HG02870 (cell line): ENCODE data around the gene WNT8A.

Experiments
- ATAC-seq: cut with Tn5 transposase; IDR thresholded peaks from one replicate; pipeline ENCODE4 v1.9.1; 2021; ENCODE audit warnings: mild to moderate bottlenecking, moderate library complexity; ENCODE audit not compliant: unreplicated experiment

Gene WNT8A

GRCh38 chr5:138082033-138082432, 1.8 kb upstream of the WNT8A start:
- no peak for ATAC-seq

- no peak for ATAC-seq
Measured at GRCh38 chr5:138091685-138092084, 7.9 kb downstream of the WNT8A start.

- no peak for ATAC-seq
Measured at GRCh38 chr5:138092301-138092700, 8.5 kb downstream of the WNT8A start.

GRCh38 chr5:138093036-138093435, 9.2 kb downstream of the WNT8A start:
- no peak for ATAC-seq

GRCh38 chr5:138095100-138095907, 11.5 kb downstream of the WNT8A start:
- ATAC-seq: no peak

- ATAC-seq: no peak
Measured at GRCh38 chr5:138096363-138096762, 12.5 kb downstream of the WNT8A start.

- ATAC-seq: no peak
Measured at GRCh38 chr5:138096997-138097828, 13.4 kb downstream of the WNT8A start.

- no peak for ATAC-seq
Measured at GRCh38 chr5:138102454-138103318, 18.9 kb downstream of the WNT8A start.

GRCh38 chr5:138103319-138103637, 19.4 kb downstream of the WNT8A start:
- no peak for ATAC-seq

- ATAC-seq: no peak
Measured at GRCh38 chr5:138105709-138106108, 21.9 kb downstream of the WNT8A start.

- no peak for ATAC-seq
Measured at GRCh38 chr5:138107213-138107612, 23.4 kb downstream of the WNT8A start.

GRCh38 chr5:138109463-138110265, 25.8 kb downstream of the WNT8A start:
- no peak for ATAC-seq

- ATAC-seq: no peak
Measured at GRCh38 chr5:138110266-138110963, 26.6 kb downstream of the WNT8A start.

GRCh38 chr5:138111181-138111580, 27.3 kb downstream of the WNT8A start:
- no peak for ATAC-seq

- no peak for ATAC-seq
Measured at GRCh38 chr5:138111937-138112336, 28.1 kb downstream of the WNT8A start.

GRCh38 chr5:138115254-138115653, 31.4 kb downstream of the WNT8A start:
- no peak for ATAC-seq

GRCh38 chr5:138128334-138128733, 44.5 kb downstream of the WNT8A start:
- ATAC-seq: no peak

GRCh38 chr5:138129347-138129746, 45.5 kb downstream of the WNT8A start:
- no peak for ATAC-seq

- no peak for ATAC-seq
Measured at GRCh38 chr5:138132543-138132942, 48.7 kb downstream of the WNT8A start.
